ENCODE measurements around the gene RTEL1. TPM values are rescaled to one million over a fixed set of nuclear protein-coding genes. Genes with fewer than 3 reads are reported as not detected.

The RTEL1 gene
- total RNA-seq, 2 experiments from 2014 or later: 37.4 to 39.1 TPM

- Mint-ChIP-seq H3K27ac (peak overlapping the region; percentile 30), H3K4me3 (no peak overlapping the region), H3K36me3 (ENCODE audit: low read depth) (peaks cover 16% of the 10 kb centered on the region), H3K27me3 (no peaks in the 10 kb centered on the region), H3K9me3 (no peaks in the 10 kb centered on the region), H3K4me1 (ENCODE audit: low read depth) (peaks cover 13% of the 10 kb centered on the region)
- intact Hi-C loops (cut with micrococcal nuclease): no loop called here
- ATAC-seq (no peak), DNase-seq (no peak)
- no peak for TF ChIP-seq CTCF (IDR thresholded peaks at IDR 0.05)
- CTCF ChIA-PET: no interaction called here
- POLR2A ChIA-PET: no interaction called here
Observed at GRCh38 chr20:63692436-63693082, 34.4 kb downstream of the RTEL1 start.

- H3K27ac Mint-ChIP-seq: peak overlapping the region; percentile 30
- peaks cover 16% of the 10 kb centered on the region for H3K4me1 Mint-ChIP-seq (ENCODE audit: low read depth)
- TF ChIP-seq CTCF (IDR thresholded peaks at IDR 0.05): no peak
- DNase-seq (no peak), ATAC-seq (no peak)
- peaks cover 18% of the 10 kb centered on the region for H3K36me3 Mint-ChIP-seq (ENCODE audit: low read depth)
- H3K27me3 Mint-ChIP-seq: no peaks in the 10 kb centered on the region
- ChIA-PET CTCF (no interaction called here), POLR2A (no interaction called here)
- H3K9me3 Mint-ChIP-seq: no peaks in the 10 kb centered on the region
- no peak overlapping the region for H3K4me3 Mint-ChIP-seq
- intact Hi-C loops (cut with micrococcal nuclease): no loop called here
Observed at GRCh38 chr20:63693083-63693732, 35.1 kb downstream of the RTEL1 start.

- intact Hi-C loops (cut with micrococcal nuclease): no loop called here
- Mint-ChIP-seq H3K36me3 (ENCODE audit: low read depth) (peaks cover 18% of the 10 kb centered on the region), H3K4me1 (ENCODE audit: low read depth) (peaks cover 21% of the 10 kb centered on the region), H3K27me3 (no peaks in the 10 kb centered on the region), H3K4me3 (peak overlapping the region; percentile 41), H3K27ac (peak overlapping the region; percentile 83), H3K9me3 (no peaks in the 10 kb centered on the region)
- TF ChIP-seq CTCF (IDR thresholded peaks at IDR 0.05): no peak
- DNase-seq (no peak), ATAC-seq (no peak)
- CTCF ChIA-PET: no interaction called here
- POLR2A ChIA-PET: interaction anchor here (0.7 to 1.0 kb wide), 2 partner anchors 36 to 123 kb away, joined by 3 read pairs; partner anchors contain the start of gene RTEL1
Observed at GRCh38 chr20:63693733-63694583, 35.8 kb downstream of the RTEL1 start.

- peaks cover 18% of the 10 kb centered on the region for H3K36me3 Mint-ChIP-seq (ENCODE audit: low read depth)
- ChIA-PET POLR2A (interaction anchor here (0.7 to 2.7 kb wide), 4 partner anchors 8 to 173 kb away, joined by 3 to 13 read pairs (median 4); partner anchors contain the start of gene RTEL1), CTCF (no interaction called here)
- H3K9me3 Mint-ChIP-seq: no peaks in the 10 kb centered on the region
- no peak overlapping the region for H3K27ac Mint-ChIP-seq
- no peak overlapping the region for H3K4me3 Mint-ChIP-seq
- H3K27me3 Mint-ChIP-seq: no peaks in the 10 kb centered on the region
- ATAC-seq (no peak), DNase-seq (no peak)
- H3K4me1 Mint-ChIP-seq (ENCODE audit: low read depth): peaks cover 26% of the 10 kb centered on the region
- intact Hi-C loops (cut with micrococcal nuclease): no loop called here
- TF ChIP-seq CTCF (IDR thresholded peaks at IDR 0.05): no peak
Observed at GRCh38 chr20:63694584-63695423, 36.7 kb downstream of the RTEL1 start.
